ENCODE measurements around the gene FARS2. TPM values are rescaled to one million over a fixed set of nuclear protein-coding genes. Genes with fewer than 3 reads are reported as not detected.

FARS2 gene
- total RNA-seq, 1 donor from 2014 or later = 7.3 TPM

Other genes starting within 250 kb of the FARS2 start
- gene PPP1R3G, start 176.2 kb upstream of the FARS2 start, total RNA-seq = 0.31 and 1.0 TPM in 2 replicates
- 16.4 and 20.9 TPM in 2 replicates for gene LYRM4, start 563 bp upstream of the FARS2 start, total RNA-seq

Measured in myocyte (in vitro differentiated cells).